Mesenchymal stem cell (in vitro differentiated cells and primary cell): ENCODE results near the gene UQCC5.

Experiments used
- DNase-seq: peaks from one replicate; pipeline ENCODE4 v3.0.0-alpha.2; 2013
- H2AFZ ChIP-seq: one replicate; pipeline ENCODE4 v1.6.1; 2013; ENCODE audit warnings: low read depth, mild to moderate bottlenecking, control low read depth, inconsistent platforms, low read length, moderate library complexity
- H2AK5ac ChIP-seq: 2 replicates; pipeline ENCODE4 v1.6.1; 2013; ENCODE audit warnings: low read length, moderate library complexity, mild to moderate bottlenecking, inconsistent platforms; ENCODE audit not compliant: severe bottlenecking
- H2BK120ac ChIP-seq: one replicate; pipeline ENCODE4 v1.6.1; 2013; ENCODE audit warnings: low read depth, mild to moderate bottlenecking, inconsistent platforms, low read length, moderate library complexity
- H2BK12ac ChIP-seq, 2 experiments: one replicate each; pipeline ENCODE4 v1.6.1; 2013; ENCODE audit warnings: inconsistent platforms in 2 of 2, low read length in 2 of 2, mild to moderate bottlenecking in 2 of 2, moderate library complexity in 2 of 2, control low read depth in 1 of 2
- H2BK15ac ChIP-seq: one replicate; pipeline ENCODE4 v1.6.1; 2013; ENCODE audit warnings: mild to moderate bottlenecking, low read depth, inconsistent platforms; ENCODE audit not compliant: poor library complexity, severe bottlenecking
- H2BK5ac ChIP-seq: 2 replicates; pipeline ENCODE4 v1.6.1; 2013; ENCODE audit warnings: low read depth, mild to moderate bottlenecking, low read length, control low read depth, inconsistent platforms; ENCODE audit not compliant: poor library complexity, severe bottlenecking
- H3K14ac ChIP-seq, 2 experiments: one replicate each; pipeline ENCODE4 v1.6.1; 2013; ENCODE audit warnings: inconsistent platforms in 2 of 2, low read length in 2 of 2, control low read depth in 1 of 2, mild to moderate bottlenecking in 1 of 2, moderate library complexity in 1 of 2
- H3K18ac ChIP-seq, 2 experiments: one replicate each; pipeline ENCODE4 v1.6.1; 2013; ENCODE audit warnings: inconsistent platforms in 2 of 2, low read length in 2 of 2, control low read depth in 1 of 2, low read depth in 1 of 2, mild to moderate bottlenecking in 1 of 2
- H3K23ac ChIP-seq, 2 experiments: one replicate each; pipeline ENCODE4 v1.6.1; 2013; ENCODE audit warnings: inconsistent platforms in 2 of 2, low read length in 2 of 2, mild to moderate bottlenecking in 2 of 2, moderate library complexity in 2 of 2, control low read depth in 1 of 2
- H3K27ac ChIP-seq: 2 replicates; pipeline ENCODE4 v1.5.1; 2013; ENCODE audit warnings: mild to moderate bottlenecking, moderate library complexity, low read length, control low read depth, inconsistent platforms; ENCODE audit not compliant: poor library complexity, severe bottlenecking
- H3K27me3 ChIP-seq, 2 experiments: 2 replicates each; pipeline versions ENCODE4 v1.6.1 to v1.7.0; 2013; ENCODE audit warnings: low read length in 2 of 2, mild to moderate bottlenecking in 2 of 2, moderate library complexity in 2 of 2, control low read depth in 1 of 2, inconsistent platforms in 1 of 2; ENCODE audit not compliant: control insufficient read depth in 1 of 2, insufficient read depth in 1 of 2
- H3K36me3 ChIP-seq, 2 experiments: 2 replicates each; pipeline versions ENCODE4 v1.6.1 to v1.7.0; 2013; ENCODE audit warnings: low read length in 2 of 2, control low read depth in 1 of 2, inconsistent platforms in 1 of 2, low read depth in 1 of 2, mild to moderate bottlenecking in 1 of 2; ENCODE audit not compliant: insufficient read depth in 2 of 2, control insufficient read depth in 1 of 2
- H3K4ac ChIP-seq, 2 experiments: one replicate each; pipeline ENCODE4 v1.6.1; 2013; ENCODE audit warnings: inconsistent platforms in 2 of 2, low read length in 2 of 2, mild to moderate bottlenecking in 2 of 2, moderate library complexity in 2 of 2, control low read depth in 1 of 2, low read depth in 1 of 2
- H3K4me1 ChIP-seq: 2 replicates; pipeline ENCODE4 v1.6.1; 2013; ENCODE audit warnings: low read depth, low read length, control low read depth; ENCODE audit not compliant: control insufficient read depth, insufficient read depth
- H3K4me2 ChIP-seq: 2 replicates; pipeline ENCODE4 v1.6.1; 2013; ENCODE audit warnings: low read length, mild to moderate bottlenecking, inconsistent platforms; ENCODE audit not compliant: poor library complexity, severe bottlenecking
- H3K4me3 ChIP-seq, 2 experiments: 2 replicates each; pipeline versions ENCODE4 v1.5.1 to v1.7.0; 2013; ENCODE audit warnings: low read length in 2 of 2, mild to moderate bottlenecking in 2 of 2, control low read depth in 1 of 2, low read depth in 1 of 2; ENCODE audit not compliant: insufficient read depth in 1 of 2
- H3K79me1 ChIP-seq: replicated peaks from 2 replicates; pipeline ENCODE4 v1.6.1; 2013; ENCODE audit warnings: mild to moderate bottlenecking, control low read depth, low read length, inconsistent platforms; ENCODE audit not compliant: poor library complexity, severe bottlenecking
- H3K9ac ChIP-seq: 2 replicates; pipeline ENCODE4 v1.7.0; 2013; ENCODE audit warnings: mild to moderate bottlenecking, low read length, moderate library complexity
- H3K9me3 ChIP-seq: 2 replicates; pipeline ENCODE4 v1.7.0; 2013; ENCODE audit warnings: mild to moderate bottlenecking, low read length; ENCODE audit not compliant: control insufficient read depth
- H4K8ac ChIP-seq: one replicate; pipeline ENCODE4 v1.6.1; 2013; ENCODE audit warnings: inconsistent platforms, mild to moderate bottlenecking, low read length, moderate library complexity
- H4K91ac ChIP-seq: one replicate; pipeline ENCODE4 v1.6.1; 2013; ENCODE audit warnings: mild to moderate bottlenecking, low read length, inconsistent platforms
- WGBS: methylation state at CpG from one replicate; pipeline ENCODE4 v1.1.7; 2013; ENCODE audit warnings: mixed read lengths; 5-methylcytosine and 5-hydroxymethylcytosine counted together

UQCC5 gene

DNA sequence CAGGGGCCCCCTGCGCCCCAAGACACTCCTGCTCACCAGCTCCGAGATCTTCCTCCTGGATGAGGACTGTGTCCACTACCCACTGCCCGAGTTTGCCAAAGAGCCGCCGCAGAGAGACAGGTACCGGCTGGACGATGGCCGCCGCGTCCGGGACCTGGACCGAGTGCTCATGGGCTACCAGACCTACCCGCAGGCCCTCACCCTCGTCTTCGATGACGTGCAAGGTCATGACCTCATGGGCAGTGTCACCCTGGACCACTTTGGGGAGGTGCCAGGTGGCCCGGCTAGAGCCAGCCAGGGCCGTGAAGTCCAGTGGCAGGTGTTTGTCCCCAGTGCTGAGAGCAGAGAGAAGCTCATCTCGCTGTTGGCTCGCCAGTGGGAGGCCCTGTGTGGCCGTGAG is 44.3 kb upstream of the UQCC5 start:
- Histone ChIP-seq H2AK5ac (no peak overlapping the region), H3K14ac (no peak overlapping the region), H3K4me3 (no peak overlapping the region), H3K79me1 (peaks cover 21% of the 10 kb centered on the region), H3K4me1 (peaks cover 59% of the 10 kb centered on the region), H3K9ac (no peak overlapping the region), H2BK15ac (no peak overlapping the region), H3K4me2 (no peak overlapping the region), H3K4ac (no peak overlapping the region), H3K27ac (no peak overlapping the region), H2AFZ (no peak overlapping the region), H2BK5ac (no peak overlapping the region), H2BK12ac (no peak overlapping the region), H2BK120ac (no peak overlapping the region), H3K18ac (no peak overlapping the region), H3K36me3 (peaks cover 62 to 76% of the 10 kb centered on the region in 2 experiments), H3K9me3 (no peaks in the 10 kb centered on the region), H3K23ac (no peak overlapping the region), H4K91ac (no peak overlapping the region), H3K27me3 (no peaks in the 10 kb centered on the region), H4K8ac (no peak overlapping the region)
- DNase-seq, result no peak
- WGBS, result 97% methylated on average over 21 of the region's 21 CpGs

DNA sequence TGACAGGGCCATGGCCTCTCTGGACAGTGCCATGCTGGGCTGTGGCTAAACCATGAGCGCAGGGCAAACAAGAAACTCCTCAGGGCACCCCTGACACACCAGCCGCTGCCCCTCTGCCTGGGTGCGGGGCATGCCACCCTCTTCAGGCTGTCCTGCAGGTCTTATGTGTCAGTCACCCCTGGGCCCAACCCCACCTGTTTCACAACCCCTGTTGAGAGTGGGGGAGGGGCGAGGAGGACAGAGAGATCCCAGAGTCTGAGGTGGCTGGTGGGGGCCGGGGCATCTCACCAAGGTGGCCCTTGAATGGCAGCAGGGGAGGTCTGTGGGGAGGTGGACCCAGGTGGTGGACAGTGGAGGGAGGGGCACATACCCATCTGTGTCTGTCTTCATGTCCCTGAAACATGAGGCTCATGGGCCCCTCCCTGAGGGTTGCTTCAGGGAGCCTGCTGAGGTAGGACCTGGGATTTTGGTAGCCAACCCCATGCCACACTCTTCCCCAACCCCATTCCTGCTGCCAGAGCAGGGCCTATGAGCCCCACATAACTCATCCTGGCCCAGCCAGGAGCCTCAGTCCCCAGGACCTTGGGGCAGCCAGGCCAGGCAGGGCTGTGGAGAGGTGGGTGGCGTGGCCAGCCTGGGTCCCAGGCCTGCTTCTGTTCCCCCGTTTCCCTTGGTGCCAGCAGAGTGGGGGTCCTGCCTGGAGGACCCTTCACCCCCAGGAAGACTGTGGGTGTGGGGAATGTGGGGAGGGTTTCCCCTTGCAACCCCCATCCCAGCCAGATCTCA is 43.0 kb upstream of the UQCC5 start:
- no peak overlapping the region for H2AK5ac ChIP-seq
- H3K79me1 ChIP-seq, result peaks cover 17% of the 10 kb centered on the region
- H3K9me3 ChIP-seq, result no peaks in the 10 kb centered on the region
- H3K4ac ChIP-seq, result no peak overlapping the region
- H4K8ac ChIP-seq, result no peak overlapping the region
- H4K91ac ChIP-seq, result peak overlapping the region; percentile 2
- H3K4me3 ChIP-seq, result no peak overlapping the region
- DNase-seq, result no peak
- no peak overlapping the region for H2BK15ac ChIP-seq
- H3K23ac ChIP-seq, result no peak overlapping the region
- peaks cover 48 to 63% of the 10 kb centered on the region in 2 experiments for H3K36me3 ChIP-seq
- 93% methylated on average over 7 of the region's 7 CpGs for WGBS
- H3K18ac ChIP-seq, result peak overlapping the region in 1 of 2 experiments; percentile 9
- no peak overlapping the region for H2BK5ac ChIP-seq
- no peak overlapping the region for H3K14ac ChIP-seq
- no peak overlapping the region for H3K9ac ChIP-seq
- no peaks in the 10 kb centered on the region for H3K27me3 ChIP-seq
- H2BK12ac ChIP-seq, result no peak overlapping the region
- no peak overlapping the region for H2BK120ac ChIP-seq
- H3K4me1 ChIP-seq, result peaks cover 66% of the 10 kb centered on the region
- H3K4me2 ChIP-seq, result no peak overlapping the region
- no peak overlapping the region for H2AFZ ChIP-seq
- no peak overlapping the region for H3K27ac ChIP-seq

DNA sequence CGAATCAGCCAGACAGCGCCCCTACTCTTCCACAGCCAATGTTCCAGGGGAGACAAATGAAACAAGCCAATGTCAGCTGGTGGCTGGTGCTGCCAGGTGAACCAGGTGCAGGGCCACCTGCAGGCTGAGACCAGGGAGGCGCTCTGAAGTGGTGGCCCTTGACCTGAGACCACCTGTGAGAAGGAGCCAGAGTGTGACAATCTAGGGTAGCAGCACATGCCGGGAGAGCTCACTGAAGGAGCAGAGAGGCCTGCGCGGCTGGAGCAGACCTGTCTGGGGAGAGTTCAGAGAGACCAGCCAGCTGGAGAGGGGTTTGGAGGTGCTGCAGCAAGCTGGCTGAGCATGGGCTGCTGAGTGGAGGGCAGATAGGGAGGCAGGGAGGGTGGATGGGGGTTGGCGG is 42.0 kb upstream of the UQCC5 start:
- no peak overlapping the region for H2AK5ac ChIP-seq
- peaks cover 68% of the 10 kb centered on the region for H3K4me1 ChIP-seq
- no peak overlapping the region for H3K4me3 ChIP-seq
- H2BK120ac ChIP-seq, result no peak overlapping the region
- H2BK12ac ChIP-seq, result peak overlapping the region in 1 of 2 experiments; percentile 17
- no peak for DNase-seq
- H3K9ac ChIP-seq, result no peak overlapping the region
- H3K27ac ChIP-seq, result no peak overlapping the region
- H3K79me1 ChIP-seq, result peaks cover 17% of the 10 kb centered on the region
- H4K8ac ChIP-seq, result no peak overlapping the region
- no peak overlapping the region for H2BK15ac ChIP-seq
- peaks cover 40 to 53% of the 10 kb centered on the region in 2 experiments for H3K36me3 ChIP-seq
- H3K14ac ChIP-seq, result no peak overlapping the region
- no peak overlapping the region for H2BK5ac ChIP-seq
- no peak overlapping the region for H3K4me2 ChIP-seq
- H3K27me3 ChIP-seq, result no peaks in the 10 kb centered on the region
- no peak overlapping the region for H3K4ac ChIP-seq
- 89% methylated on average over 7 of the region's 7 CpGs for WGBS
- no peak overlapping the region for H4K91ac ChIP-seq
- no peak overlapping the region for H3K23ac ChIP-seq
- H3K18ac ChIP-seq, result peak overlapping the region in 1 of 2 experiments; percentile 26
- no peak overlapping the region for H2AFZ ChIP-seq
- no peaks in the 10 kb centered on the region for H3K9me3 ChIP-seq

DNA sequence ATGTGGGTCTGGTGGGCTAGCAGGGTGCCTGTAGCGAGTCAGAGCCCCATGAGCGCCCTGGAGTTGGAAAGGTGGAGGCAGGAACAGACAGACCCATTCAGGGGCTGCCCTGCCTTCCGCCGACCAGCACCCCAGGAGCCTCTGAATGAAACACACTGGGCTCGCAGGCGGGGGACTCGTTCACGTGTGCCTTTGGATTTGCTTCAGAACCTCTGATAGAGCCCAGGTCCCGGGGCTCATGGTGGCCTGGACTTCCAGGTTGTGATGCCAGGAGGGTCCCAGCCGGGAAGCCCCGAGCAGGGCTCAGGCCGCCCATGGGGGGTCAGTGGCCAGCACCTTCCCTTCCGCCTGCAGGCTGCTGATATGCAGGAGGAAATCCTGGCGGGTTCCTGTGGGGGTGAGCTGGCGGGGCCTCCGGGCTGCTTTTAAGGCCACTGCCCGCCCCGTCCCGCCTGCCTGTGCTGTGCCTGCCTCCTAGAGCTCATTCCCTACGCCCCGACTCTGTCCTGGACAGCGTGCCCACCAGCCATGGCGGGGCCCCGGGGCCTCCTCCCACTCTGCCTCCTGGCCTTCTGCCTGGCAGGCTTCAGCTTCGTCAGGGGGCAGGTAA is 41.4 kb upstream of the UQCC5 start, which contains the start of gene STAB1:
Gene STAB1 (plus strand): TSS at position 453 of the 610 bp plus-strand sequence. CDS start 76 bp downstream, at position 529.
- H3K4me3 ChIP-seq, result peak within 1 kb of the TSS in 1 of 2 experiments; percentile 16
- no peaks in the 10 kb centered on the region for H3K9me3 ChIP-seq
- H4K91ac ChIP-seq, result peak within 1 kb of the TSS; percentile 76
- peak within 1 kb of the TSS; percentile 49 for H3K9ac ChIP-seq
- no peaks in the 10 kb centered on the region for H3K27me3 ChIP-seq
- H3K18ac ChIP-seq, result peak within 1 kb of the TSS; percentile 52 to 63
- H2BK12ac ChIP-seq, result peak within 1 kb of the TSS; percentile 56 to 65
- H2BK5ac ChIP-seq, result no peak within 1 kb of the TSS
- WGBS, result 93% methylated on average over 25 of the region's 25 CpGs
- no peak within 1 kb of the TSS for H2BK120ac ChIP-seq
- H3K4me2 ChIP-seq, result no peak within 1 kb of the TSS
- peak within 1 kb of the TSS; percentile 44 for H2BK15ac ChIP-seq
- H3K4ac ChIP-seq, result peak within 1 kb of the TSS; percentile 7 to 59
- H2AFZ ChIP-seq, result no peak within 1 kb of the TSS
- peak within 1 kb of the TSS; percentile 50 for H4K8ac ChIP-seq
- H3K23ac ChIP-seq, result no peak within 1 kb of the TSS
- H3K4me1 ChIP-seq, result peaks cover 66% of the 10 kb centered on the region
- no peak within 1 kb of the TSS for H3K27ac ChIP-seq
- H3K36me3 ChIP-seq, result peaks cover 34 to 47% of the 10 kb centered on the region in 2 experiments
- H2AK5ac ChIP-seq, result no peak within 1 kb of the TSS
- H3K79me1 ChIP-seq, result peaks cover 15% of the 10 kb centered on the region
- no peak for DNase-seq
- H3K14ac ChIP-seq, result no peak within 1 kb of the TSS
